GM19455 (cell line): ENCODE data around the gene STX1B.
"Not testable (repeated sequence)": the region's sequence is repeated elsewhere in the genome, so short reads cannot be mapped to it uniquely, and the experiment has no call there.

Experiments
- ATAC-seq: cut with Tn5 transposase; IDR thresholded peaks from one replicate; pipeline ENCODE4 v1.9.1; 2021; ENCODE audit not compliant: unreplicated experiment

The STX1B gene

DNA sequence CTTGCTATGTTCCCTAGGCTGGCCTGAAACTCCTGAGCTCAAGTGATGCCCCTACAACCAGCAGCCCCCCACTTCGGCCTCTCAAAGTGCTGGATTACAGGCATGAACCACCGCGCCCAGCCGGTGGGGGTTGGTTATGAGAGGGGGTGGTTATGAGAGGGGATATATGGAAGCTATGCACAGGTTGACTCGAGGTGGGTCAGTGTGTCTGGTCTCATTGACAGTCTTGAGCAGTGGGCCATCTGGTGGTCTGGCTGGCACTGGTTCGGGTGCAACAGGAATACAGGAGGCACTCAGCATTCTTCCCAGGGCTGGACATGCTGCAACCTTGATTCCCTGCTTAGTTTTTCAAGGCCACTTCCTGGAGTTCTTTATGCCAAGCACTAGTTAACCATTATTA is 5.6 kb upstream of the STX1B start:
- ATAC-seq = no peak

- not testable (repeated sequence) for ATAC-seq
These were observed 2.9 kb upstream of the STX1B start for GRCh38 chr16:31013292-31013691.

GRCh38 chr16:31011815-31012214 is 1.4 kb upstream of the STX1B start:
- ATAC-seq = not testable (repeated sequence)

DNA sequence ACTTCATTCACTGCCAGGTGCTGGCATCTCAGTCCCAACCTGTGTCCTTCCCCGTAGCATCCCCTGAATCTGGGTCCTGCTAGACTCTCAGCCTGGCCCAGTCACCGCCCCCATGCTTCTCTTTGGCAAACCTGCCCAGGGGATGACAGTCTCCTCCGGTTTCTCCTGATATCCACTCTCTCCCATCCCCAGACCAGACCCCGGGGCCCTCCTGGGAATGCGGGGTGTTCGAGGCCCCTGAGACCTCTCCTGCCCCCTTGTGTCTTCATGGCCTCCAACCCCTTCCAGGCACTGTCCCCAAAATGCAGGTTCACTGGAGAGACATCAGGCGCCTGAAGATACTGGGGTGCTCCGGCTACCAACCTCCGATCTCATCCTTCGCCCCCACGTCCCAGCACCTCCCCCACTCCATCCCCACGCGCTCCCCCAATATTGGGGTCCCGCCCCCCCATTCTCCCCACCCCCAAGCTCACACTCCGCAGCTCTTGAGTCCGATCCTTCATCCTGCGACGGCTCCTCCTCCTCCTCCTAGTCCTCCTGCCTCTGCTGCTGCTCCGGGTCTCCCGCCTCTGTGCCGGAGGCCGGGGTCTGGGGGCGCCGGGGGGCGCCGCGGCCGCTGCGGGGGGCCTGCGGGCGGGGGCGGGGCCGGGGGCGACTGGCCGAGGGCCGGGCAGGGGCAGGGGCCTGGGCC is 399 bp downstream of the STX1B start:
- no peak for ATAC-seq

DNA sequence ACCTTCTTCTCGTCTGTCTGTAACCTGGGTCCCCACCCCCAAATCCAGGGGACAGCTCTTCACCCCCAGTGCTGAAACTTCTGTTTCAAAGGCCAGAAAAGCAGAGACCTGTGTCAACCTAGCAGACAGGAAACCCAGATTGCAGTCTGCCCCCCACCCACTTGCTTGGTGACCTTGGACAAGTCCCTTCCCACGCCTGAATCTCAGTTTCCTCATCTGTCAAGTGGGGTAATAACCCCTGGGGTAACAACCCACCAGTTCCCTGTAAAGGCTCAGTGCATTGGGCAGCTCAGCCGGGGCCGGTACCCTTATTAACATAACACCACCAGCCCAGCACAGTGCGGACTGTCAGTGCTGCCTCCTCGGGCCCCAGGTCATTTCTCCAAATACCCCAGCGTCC is 1.3 kb downstream of the STX1B start:
- ATAC-seq = no peak

DNA sequence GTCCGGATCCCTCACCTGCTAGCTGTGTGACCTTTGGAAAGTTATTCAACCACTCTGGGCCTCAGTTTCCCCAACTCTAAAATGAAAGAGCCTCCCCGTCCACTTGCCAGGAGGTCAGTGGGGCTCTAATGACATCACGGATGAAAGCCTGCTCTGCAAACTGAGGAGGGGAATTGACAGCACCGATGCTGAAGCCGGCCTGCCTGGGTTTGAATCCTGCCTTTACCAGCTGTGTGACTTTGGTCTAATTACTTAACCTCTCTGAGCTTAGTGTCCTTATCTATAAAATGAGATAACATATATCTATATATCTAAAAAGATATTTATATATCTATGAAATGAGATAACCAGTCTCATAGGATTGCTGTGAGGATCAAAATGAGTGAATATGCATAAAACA is 1.9 kb downstream of the STX1B start:
- ATAC-seq = no peak

DNA sequence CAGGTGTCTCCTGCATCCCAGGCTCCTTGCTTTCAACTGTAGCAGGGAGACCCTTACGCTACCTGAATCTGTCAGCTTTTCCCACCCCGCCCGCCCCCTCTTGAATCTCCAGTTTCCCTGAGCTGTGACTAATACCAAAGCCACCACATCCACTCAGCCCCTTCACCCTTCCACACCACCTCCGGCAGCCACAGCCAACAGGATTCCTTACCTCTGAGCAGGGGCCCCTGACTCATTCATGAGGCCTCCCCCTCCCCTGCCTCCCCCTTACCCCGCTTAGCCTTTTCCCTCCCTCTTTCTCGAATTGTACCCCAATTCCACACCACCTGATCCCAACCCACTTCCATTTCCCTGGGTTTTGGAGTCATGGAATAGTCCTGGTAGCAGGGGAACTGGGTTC is 2.3 kb downstream of the STX1B start:
- no peak for ATAC-seq

GRCh38 chr16:31007684-31008083 is 2.8 kb downstream of the STX1B start:
- ATAC-seq = no peak

DNA sequence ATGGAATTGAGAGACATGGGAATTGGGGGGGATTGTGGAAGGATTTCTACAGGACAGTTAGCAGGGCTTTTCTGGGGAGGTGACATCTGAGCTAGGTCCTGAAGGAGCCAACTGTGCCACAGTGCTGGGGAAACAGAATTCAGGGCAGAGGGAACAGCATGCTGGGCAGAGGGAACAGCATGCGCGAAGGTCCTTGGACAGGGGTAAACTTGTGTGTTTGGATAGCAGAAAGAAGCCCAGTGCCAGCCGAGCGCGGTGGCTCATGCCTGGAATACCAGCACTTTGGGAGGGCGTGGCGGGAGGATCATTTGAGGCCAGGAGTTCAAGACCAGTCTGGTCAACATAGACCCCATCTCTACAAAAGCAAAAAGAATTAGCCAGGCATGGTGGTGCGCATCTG is 3.8 kb downstream of the STX1B start:
- ATAC-seq = no peak

DNA sequence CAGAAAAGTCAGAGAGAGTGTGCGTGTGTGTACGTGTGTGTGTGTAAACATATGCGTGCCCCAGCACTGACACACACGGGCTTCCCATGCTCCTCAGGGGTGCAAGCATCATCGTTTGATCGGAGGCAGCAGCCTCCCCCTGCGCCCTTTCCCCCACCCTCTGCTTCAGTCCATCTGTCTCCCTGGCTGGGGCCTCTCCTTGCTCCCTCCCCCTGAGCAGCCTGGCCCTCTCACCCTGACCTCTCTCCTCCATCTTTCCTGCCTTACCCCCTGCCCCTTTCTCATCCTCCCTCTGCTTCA is 4.4 kb downstream of the STX1B start:
- no peak for ATAC-seq

- no peak for ATAC-seq
These were observed 4.9 kb downstream of the STX1B start for GRCh38 chr16:31005350-31006085.

DNA sequence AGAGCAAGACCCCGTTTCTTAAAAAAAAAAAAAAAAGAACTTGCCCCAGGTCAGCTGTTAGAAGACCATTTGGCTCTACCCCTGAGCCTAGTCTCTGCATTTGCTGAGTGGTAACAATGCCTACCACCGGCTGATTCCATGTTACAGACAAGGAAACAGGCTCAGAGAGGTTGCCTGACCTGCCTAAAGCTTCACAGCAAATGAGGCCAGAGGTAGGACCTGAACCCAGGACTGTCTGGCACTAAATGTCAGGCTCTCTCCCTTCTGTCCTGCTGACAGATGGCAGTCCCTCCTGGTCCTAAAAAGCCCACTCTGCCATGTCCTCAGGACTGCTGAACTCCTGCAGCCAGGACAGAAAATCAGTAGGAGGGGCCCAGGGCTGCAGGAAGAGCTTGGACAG is 5.8 kb downstream of the STX1B start:
- ATAC-seq = no peak

DNA sequence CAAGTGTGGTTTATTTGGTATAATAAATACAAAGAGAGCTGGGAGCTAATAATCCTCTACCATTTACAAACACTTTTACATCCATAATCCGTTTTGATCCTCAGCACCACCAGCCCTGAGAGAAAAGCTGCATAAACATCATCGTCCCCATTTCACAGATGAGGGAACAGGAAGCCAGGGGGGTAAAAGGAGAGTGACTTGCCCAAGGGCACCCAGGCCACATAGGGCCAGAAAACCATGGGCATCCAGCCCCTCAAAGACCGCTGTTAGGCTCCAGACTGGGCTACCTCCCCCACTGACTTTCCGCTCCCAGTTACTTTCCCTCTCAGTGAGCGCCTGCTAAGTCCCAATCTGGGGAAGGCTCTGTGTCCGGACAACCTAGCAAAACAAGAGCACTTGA is 6.7 kb downstream of the STX1B start:
- ATAC-seq = no peak

DNA sequence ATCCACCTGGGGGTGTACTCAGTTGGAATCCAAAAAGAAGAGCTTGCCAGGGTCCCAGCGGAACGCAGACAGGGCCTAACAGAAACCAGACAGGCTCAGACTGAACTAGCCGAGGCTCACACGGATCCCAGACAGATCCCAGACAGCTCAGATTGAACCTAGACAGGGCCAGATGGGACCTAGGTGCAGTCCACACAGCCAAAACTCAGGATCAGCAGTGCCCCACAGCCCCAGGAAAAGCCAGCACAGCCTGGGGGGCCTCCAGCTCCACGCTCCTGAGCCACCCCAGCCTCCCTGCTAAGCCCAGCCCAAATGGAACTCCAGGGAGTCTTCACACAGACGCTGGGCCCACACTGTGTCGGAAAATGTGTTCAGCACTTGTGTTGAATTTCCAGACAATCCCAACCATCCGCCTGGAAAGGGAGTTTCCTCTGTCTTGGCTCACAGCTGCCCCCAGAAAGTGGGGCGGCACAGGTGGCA is 7.5 kb downstream of the STX1B start:
- no peak for ATAC-seq

GRCh38 chr16:31002250-31002700 is 8.2 kb downstream of the STX1B start:
- ATAC-seq = no peak

GRCh38 chr16:31001507-31002249 is 8.8 kb downstream of the STX1B start:
- no peak for ATAC-seq

GRCh38 chr16:31000671-31001382 is 9.6 kb downstream of the STX1B start:
- ATAC-seq = no peak

DNA sequence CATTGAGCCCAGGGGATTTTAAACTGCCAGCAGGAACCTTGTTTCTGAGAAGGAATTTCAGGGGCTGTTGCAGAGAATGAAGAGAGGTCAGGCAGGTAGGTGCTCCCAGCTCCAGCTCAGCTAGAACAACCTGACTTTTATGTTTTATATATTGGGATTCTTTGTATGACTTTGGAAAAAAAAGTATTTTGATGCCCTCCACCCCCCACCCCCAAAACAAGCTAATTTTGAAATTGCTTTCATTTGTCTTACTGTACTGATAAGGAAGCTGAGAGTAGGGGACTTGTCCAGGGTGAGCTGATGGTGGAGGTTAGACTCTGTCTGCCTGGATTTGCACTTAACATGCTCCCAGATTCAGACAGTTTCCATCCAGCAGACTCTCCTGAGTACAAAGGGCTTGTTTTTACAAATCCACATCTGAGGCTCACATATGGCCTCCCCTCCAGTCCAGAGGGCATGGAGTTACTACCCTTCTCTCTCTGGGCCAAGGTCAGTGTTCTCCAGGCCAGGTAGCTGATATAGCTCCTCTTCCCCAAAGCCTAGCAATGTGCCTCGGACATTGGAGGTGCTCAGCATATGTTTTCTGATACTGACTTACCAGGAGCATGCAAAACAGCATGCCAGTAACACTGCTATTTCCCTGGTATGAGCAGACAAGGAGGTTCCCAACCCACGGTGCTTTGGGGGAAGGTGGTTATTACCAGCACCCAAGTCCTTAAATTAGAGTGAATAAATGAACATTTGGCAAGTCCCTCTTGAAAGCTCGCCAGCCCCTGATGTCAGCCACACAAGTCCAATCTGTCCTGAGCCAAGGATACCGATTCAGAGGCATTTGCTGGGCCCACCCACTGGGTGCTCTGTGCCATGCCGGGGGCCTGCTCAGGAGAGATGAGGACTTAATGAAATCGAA is 11.3 kb downstream of the STX1B start:
- no peak for ATAC-seq

DNA sequence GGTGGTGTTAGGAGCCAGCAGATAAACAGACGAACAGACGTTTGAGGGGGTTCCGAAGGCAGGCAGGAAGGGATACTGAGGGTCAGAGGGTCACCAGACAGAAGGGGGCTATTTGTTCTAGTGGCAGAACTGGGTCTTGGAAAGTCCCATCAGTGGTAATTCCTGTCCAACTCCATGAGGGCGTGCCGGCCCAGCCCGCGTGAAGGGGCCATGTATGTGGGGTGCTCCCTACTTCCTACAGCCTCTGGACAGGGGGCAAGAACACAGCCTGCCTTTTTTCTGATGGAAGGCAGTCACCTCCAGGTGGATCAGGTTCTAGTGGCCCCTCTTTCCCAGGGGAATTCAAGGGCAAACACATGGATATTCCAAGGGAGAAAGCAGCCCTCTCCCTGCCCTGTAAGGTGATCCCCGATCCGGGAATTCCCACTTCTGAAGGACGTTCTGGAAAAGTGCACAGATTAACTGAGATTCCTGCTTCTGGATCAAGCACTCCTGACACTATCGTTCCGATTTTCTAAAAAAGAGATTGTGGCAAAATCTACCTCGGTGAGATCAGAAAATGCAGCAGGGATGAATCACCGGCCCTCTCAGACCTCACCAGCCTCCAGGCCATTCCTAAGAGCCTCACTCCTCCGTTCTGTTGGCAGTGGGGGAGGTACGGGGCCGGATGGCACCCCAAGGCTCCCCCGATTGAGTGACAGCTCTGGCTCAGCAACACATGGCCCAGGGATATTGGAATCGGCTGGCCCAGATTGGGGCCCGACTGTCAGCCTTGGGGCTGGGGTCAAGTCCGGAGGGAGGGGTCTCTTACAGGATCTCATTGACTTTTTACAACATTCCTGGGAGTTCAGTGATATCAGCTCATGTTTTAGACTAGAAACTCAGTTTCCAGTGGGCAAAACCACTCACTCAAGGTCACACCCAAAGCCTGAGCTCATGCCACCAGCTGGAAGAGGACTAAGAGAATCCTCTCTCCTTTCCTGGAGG is 12.4 kb downstream of the STX1B start:
- no peak for ATAC-seq
